IMR-90 (cell line): Measurements from ENCODE around the gene CNTN4. TPM values are rescaled to one million over a fixed set of nuclear protein-coding genes. Genes with fewer than 3 reads are reported as not detected.

Experiments used
- ATAC-seq: fragments of 200-7000 bp; cut with Tn5 transposase; 2 replicates; pipeline ENCODE4 v1.9.1; 2020; ENCODE audit warnings: low read depth, mild to moderate bottlenecking, moderate library complexity
- BruUV-seq: library from RNA; stranded (reverse); fragments of 400-500 nt; replicated peaks from 2 replicates; lab custom pipeline; 2021; lab: Mats Ljungman, UMichigan
- CTCF ChIA-PET: fragments of 300-600 bp; formaldehyde crosslinking; extraction: SDS; loops from one replicate; lab custom pipeline; 2021; ENCODE audit warnings: antibody characterized with exemption; lab: Yijun Ruan, JAX
- POLR2A ChIA-PET: fragments of 300-600 bp; sonication (Branson Sonifier 250); formaldehyde crosslinking; loops from one replicate; lab custom pipeline; 2022; ENCODE audit warnings: antibody characterized with exemption; ENCODE audit not compliant: unreplicated experiment; lab: Charles Lee
- DNase-seq: peaks from one replicate; pipeline ENCODE4 v3.0.0; 2013
- H2AFZ ChIP-seq: replicated peaks from 2 replicates; pipeline ENCODE3; 2013; ENCODE audit warnings: low read length, mild to moderate bottlenecking; ENCODE audit not compliant: poor library complexity
- H2AK5ac ChIP-seq: 2 replicates; pipeline ENCODE4 v1.6.1; 2013; ENCODE audit warnings: low read depth, low read length, inconsistent platforms
- H2AK9ac ChIP-seq: replicated peaks from 2 replicates; pipeline ENCODE3; 2013; ENCODE audit warnings: mild to moderate bottlenecking, low read depth, low read length, moderate library complexity; ENCODE audit not compliant: poor library complexity
- H2BK120ac ChIP-seq: 2 replicates; pipeline ENCODE4 v1.6.1; 2013; ENCODE audit warnings: low read depth, low read length, inconsistent platforms
- H2BK15ac ChIP-seq: 3 replicates; pipeline ENCODE4 v1.6.1; 2013; ENCODE audit warnings: low read depth, low read length, inconsistent platforms
- H2BK20ac ChIP-seq: 2 replicates; pipeline ENCODE4 v1.6.1; 2013; ENCODE audit warnings: low read depth, mild to moderate bottlenecking, inconsistent platforms, low read length, moderate library complexity
- H2BK5ac ChIP-seq: 2 replicates; pipeline ENCODE4 v1.6.1; 2013; ENCODE audit warnings: mild to moderate bottlenecking, low read depth, low read length, inconsistent platforms; ENCODE audit not compliant: poor library complexity, severe bottlenecking
- H3K14ac ChIP-seq: replicated peaks from 2 replicates; pipeline ENCODE4 v1.6.1; 2013; ENCODE audit warnings: low read depth, low read length, inconsistent platforms
- H3K18ac ChIP-seq: 2 replicates; pipeline ENCODE4 v1.6.1; 2013; ENCODE audit warnings: low read depth, low read length, control low read depth
- H3K23ac ChIP-seq: 2 replicates; pipeline ENCODE4 v1.6.1; 2013; ENCODE audit warnings: low read depth, low read length, inconsistent platforms
- H3K27ac ChIP-seq: 2 replicates; pipeline ENCODE4 v1.5.1; 2013; ENCODE audit warnings: mild to moderate bottlenecking, control low read depth, low read length; ENCODE audit not compliant: insufficient read depth
- H3K27me3 ChIP-seq: 2 replicates; pipeline ENCODE4 v1.6.1; 2013; ENCODE audit warnings: low read length; ENCODE audit not compliant: control insufficient read depth, insufficient read depth
- H3K36me3 ChIP-seq: 2 replicates; pipeline ENCODE4 v1.6.1; 2013; ENCODE audit warnings: low read length, mixed read lengths; ENCODE audit not compliant: control insufficient read depth, insufficient read depth
- H3K4ac ChIP-seq: 2 replicates; pipeline ENCODE4 v1.6.1; 2013; ENCODE audit warnings: low read depth, low read length, inconsistent platforms
- H3K4me1 ChIP-seq: 2 replicates; pipeline ENCODE4 v1.6.1; 2013; ENCODE audit warnings: low read length, mixed read lengths; ENCODE audit not compliant: control insufficient read depth, insufficient read depth
- H3K4me2 ChIP-seq: 2 replicates; pipeline ENCODE4 v1.6.1; 2013; ENCODE audit warnings: low read depth, mild to moderate bottlenecking, control low read depth, low read length, moderate library complexity
- H3K4me3 ChIP-seq: 2 replicates; pipeline ENCODE4 v1.5.1; 2013; ENCODE audit warnings: low read depth, mild to moderate bottlenecking, control low read depth, low read length, moderate library complexity; ENCODE audit not compliant: insufficient read depth
- H3K56ac ChIP-seq: 2 replicates; pipeline ENCODE4 v1.6.1; 2013; ENCODE audit warnings: low read length, inconsistent platforms; ENCODE audit not compliant: insufficient read depth; ENCODE audit errors: extremely low read depth
- H3K79me1 ChIP-seq, 2 experiments: 2 replicates each; pipeline ENCODE4 v1.6.1; 2013; ENCODE audit warnings: low read length in 2 of 2, inconsistent platforms in 1 of 2, low read depth in 1 of 2
- H3K9ac ChIP-seq: 2 replicates; pipeline ENCODE4 v1.6.1; 2013; ENCODE audit warnings: low read depth, low read length, control low read depth
- H3K9me1 ChIP-seq: 2 replicates; pipeline ENCODE4 v1.6.1; 2013; ENCODE audit warnings: low read length, inconsistent platforms; ENCODE audit not compliant: insufficient read depth
- H3K9me3 ChIP-seq: 2 replicates; pipeline ENCODE4 v1.6.1; 2013; ENCODE audit warnings: low read length; ENCODE audit not compliant: control insufficient read depth, insufficient read depth
- H4K20me1 ChIP-seq: 2 replicates; pipeline ENCODE4 v1.6.1; 2013; ENCODE audit warnings: low read length, inconsistent platforms; ENCODE audit not compliant: insufficient read depth
- H4K5ac ChIP-seq: 2 replicates; pipeline ENCODE4 v1.6.1; 2013; ENCODE audit warnings: mild to moderate bottlenecking, low read depth, low read length, control low read depth
- H4K8ac ChIP-seq, 2 experiments: 2 replicates each; pipeline ENCODE4 v1.6.1; 2013; ENCODE audit warnings: low read depth in 2 of 2, low read length in 2 of 2, control low read depth in 1 of 2, inconsistent platforms in 1 of 2
- H4K91ac ChIP-seq: 2 replicates; pipeline ENCODE4 v1.6.1; 2013; ENCODE audit warnings: low read depth, low read length, inconsistent platforms; ENCODE audit not compliant: insufficient read depth
- BHLHE40 ChIP-seq: fragments of 150-350 bp; IDR thresholded peaks from 2 replicates; pipeline ENCODE4 v1.6.1; 2016; ENCODE audit warnings: mild to moderate bottlenecking, low read depth, low read length
- CEBPB ChIP-seq: IDR thresholded peaks from 2 replicates; pipeline ENCODE4 v1.6.1; 2012; ENCODE audit warnings: low read depth, low read length, improper control_type of control experiment
- CHD1 ChIP-seq: IDR thresholded peaks from 2 replicates; pipeline ENCODE4 v1.6.1; 2012; ENCODE audit warnings: low read depth, low read length, improper control_type of control experiment
- CTCF ChIP-seq: conservative IDR thresholded peaks from 2 replicates; pipeline ENCODE4 v1.5.1; 2012; ENCODE audit warnings: mild to moderate bottlenecking, low read depth, low read length, improper control_type of control experiment
- ELK1 ChIP-seq: fragments of 150-350 bp; IDR thresholded peaks from 2 replicates; pipeline ENCODE4 v1.6.1; 2016; ENCODE audit warnings: low read depth, mild to moderate bottlenecking, low read length, moderate library complexity, borderline replicate concordance
- FOS ChIP-seq: fragments of 150-350 bp; IDR thresholded peaks from 2 replicates; pipeline ENCODE4 v1.6.1; 2016; ENCODE audit warnings: low read depth, low read length
- MAFK ChIP-seq: IDR thresholded peaks from 2 replicates; pipeline ENCODE4 v1.6.1; 2012; ENCODE audit warnings: low read depth, low read length, improper control_type of control experiment
- MAZ ChIP-seq: IDR thresholded peaks from 2 replicates; pipeline ENCODE4 v1.6.1; 2012; ENCODE audit warnings: low read depth, mild to moderate bottlenecking, low read length, improper control_type of control experiment, moderate library complexity, borderline replicate concordance
- MXI1 ChIP-seq: IDR thresholded peaks from 2 replicates; pipeline ENCODE4 v1.6.1; 2012; ENCODE audit warnings: low read depth, mild to moderate bottlenecking, low read length, moderate library complexity, borderline replicate concordance
- NFE2L2 ChIP-seq: fragments of 150-350 bp; IDR thresholded peaks from 2 replicates; pipeline ENCODE4 v1.6.1; 2016; ENCODE audit warnings: low read depth, mild to moderate bottlenecking, low read length
- POLR2A ChIP-seq: IDR thresholded peaks from 2 replicates; pipeline ENCODE4 v1.6.1; 2012; ENCODE audit warnings: mild to moderate bottlenecking, low read depth, low read length
- RAD21 ChIP-seq: IDR thresholded peaks from 2 replicates; pipeline ENCODE4 v1.6.1; 2012; ENCODE audit warnings: low read length, improper control_type of control experiment
- RCOR1 ChIP-seq: IDR thresholded peaks from 2 replicates; pipeline ENCODE4 v1.6.1; 2012; ENCODE audit warnings: mild to moderate bottlenecking, low read length, improper control_type of control experiment; ENCODE audit not compliant: insufficient replicate concordance
- RFX5 ChIP-seq: IDR thresholded peaks from 2 replicates; pipeline ENCODE4 v1.8.0; 2012; ENCODE audit warnings: low read depth, mild to moderate bottlenecking, low read length, moderate library complexity
- SMC3 ChIP-seq: fragments of 150-350 bp; IDR thresholded peaks from 2 replicates; pipeline ENCODE4 v1.6.1; 2016; ENCODE audit warnings: low read depth, mild to moderate bottlenecking, antibody characterized with exemption, low read length, moderate library complexity
- USF2 ChIP-seq: fragments of 150-350 bp; IDR thresholded peaks from 2 replicates; pipeline ENCODE4 v1.6.1; 2017; ENCODE audit warnings: mild to moderate bottlenecking, antibody characterized with exemption, low read length, low read depth
- WGBS, 2 experiments: methylation state at CpG; one replicate each; pipeline versions ENCODE4 v1.1.5 to v1.1.7; 2013; ENCODE audit warnings: missing lambda C conversion rate in 2 of 2; ENCODE audit not compliant: insufficient read length in 1 of 2; ENCODE audit errors: extremely low coverage in 2 of 2; 5-methylcytosine and 5-hydroxymethylcytosine counted together
- dilution Hi-C: fragments of 300-500 bp; cut with HindIII; formaldehyde crosslinking; loops from one replicate; pipeline ENCODE4 v1.14.3; 2018; ENCODE audit warnings: low sequenced_read_pairs; ENCODE audit not compliant: unreplicated experiment
- in situ Hi-C: fragments of 300-500 bp; cut with MboI; formaldehyde crosslinking; loops from 3 replicates; pipeline ENCODE4 v1.14.3; 2019; ENCODE audit warnings: low sequenced_read_pairs, inconsistent platforms, mixed read lengths
- intact Hi-C: fragments of 100-400 bp; cut with micrococcal nuclease; formaldehyde crosslinking; loops from 2 replicates; pipeline ENCODE4 v1.10.0; 2022
- polyA plus RNA-seq, 3 experiments: library from polyadenylated mRNA; depleted of rRNA; stranded (reverse); fragments of >200 nt; gene quantifications; 2 replicates each; pipeline ENCODE4 v1.2.3, GENCODE V29; 2012; ENCODE audit warnings: low replicate concordance in 1 of 3
- total RNA-seq: library from RNA; depleted of rRNA; stranded (reverse); fragments of >200 nt; gene quantifications from 2 replicates; pipeline ENCODE4 v1.2.3, GENCODE V29; 2012

Gene CNTN4
- total and polyA plus RNA-seq, 2 of the 4 experiments (the other 2 are of a cell fraction): under 0.01 TPM; not detected in 1

GRCh38 chr3:2441558-2441957, 342.9 kb downstream of the CNTN4 start:
- Histone ChIP-seq H4K8ac (no peak overlapping the region), H4K5ac (no peak overlapping the region), H2BK120ac (no peak overlapping the region), H3K4me1 (no peaks in the 10 kb centered on the region), H3K9me1 (no peaks in the 10 kb centered on the region), H2BK20ac (no peak overlapping the region), H4K91ac (no peak overlapping the region), H3K18ac (no peak overlapping the region), H3K56ac (no peak overlapping the region), H3K9ac (no peak overlapping the region), H2AFZ (no peak overlapping the region), H3K4me3 (no peak overlapping the region), H3K36me3 (no peaks in the 10 kb centered on the region), H3K79me1 (no peaks in the 10 kb centered on the region), H2AK5ac (no peak overlapping the region), H3K23ac (no peak overlapping the region), H2BK15ac (no peak overlapping the region), H3K27me3 (no peaks in the 10 kb centered on the region), H2BK5ac (no peak overlapping the region), H4K20me1 (no peaks in the 10 kb centered on the region), H2AK9ac (no peak overlapping the region), H3K4ac (no peak overlapping the region), H3K27ac (no peak overlapping the region), H3K9me3 (peaks cover 6% of the 10 kb centered on the region; the same call in 1 of the 2 replicates), H3K4me2 (no peak overlapping the region), H3K14ac (no peak overlapping the region)
- in situ Hi-C loops: no loop called here
- intact Hi-C loops: no loop called here
- ATAC-seq: no peak
- dilution Hi-C loops: no loop called here
- ChIA-PET CTCF (no interaction called here), POLR2A (no interaction called here)
- no CpG with 5 or more reads among the region's 3 CpGs for WGBS, 2 experiments
- BruUV-seq: no TSS peak
- TF ChIP-seq USF2 (no peak), SMC3 (no peak), RFX5 (no peak), RCOR1 (no peak), FOS (no peak), RAD21 (no peak), BHLHE40 (no peak), NFE2L2 (no peak), POLR2A (no peak), CTCF (no peak), MAFK (no peak), CEBPB (no peak), MAZ (no peak), ELK1 (no peak), CHD1 (no peak), MXI1 (no peak)
- DNase-seq: no peak
